Prostate gland (tissue), 2 donors: ENCODE measurements around the gene VPS13A.

Experiments
- POLR2A ChIP-seq: fragments of 450-650 bp; IDR thresholded peaks from one replicate; pipeline ENCODE4 v1.6.1; 2016; ENCODE audit warnings: antibody characterized with exemption, mild to moderate bottlenecking
- POLR2AphosphoS5 ChIP-seq: sonication (generic); formaldehyde crosslinking; IDR thresholded peaks from one replicate; pipeline ENCODE4 v1.6.1; 2017; ENCODE audit warnings: antibody characterized with exemption
- TF ChIP-seq, protein P1 (sequence below), 4 experiments: fragments of 200-600 bp in 2 of 4; fragments of 450-650 bp in 2 of 4; sonication (generic) in 2 of 4; IDR thresholded peaks; 1 replicate in 3 of 4; 2 replicates in 1 of 4; pipeline ENCODE4 v1.5.1; 2016 to 2019; ENCODE audit warnings: antibody characterized with exemption in 4 of 4, mild to moderate bottlenecking in 2 of 4, moderate library complexity in 2 of 4

DNA sequence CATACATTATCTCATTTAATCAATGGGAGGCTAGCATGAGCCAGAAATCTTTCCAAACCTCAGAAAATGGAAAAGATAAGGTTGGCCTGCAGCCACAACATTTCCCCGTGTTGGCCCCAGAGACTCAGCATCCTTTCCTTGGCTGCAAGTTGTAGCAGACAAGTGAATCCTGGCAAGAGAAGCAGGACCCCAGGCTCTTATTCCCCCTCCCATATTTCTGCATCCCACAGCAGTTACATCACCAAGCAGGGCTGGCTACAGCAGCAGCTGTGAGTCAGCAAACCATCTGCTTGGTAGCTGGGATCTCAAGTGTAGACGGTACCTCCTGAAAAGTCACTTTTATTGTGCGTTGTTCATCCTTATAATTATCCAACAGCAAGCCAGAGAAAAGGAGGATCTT, 258.4 kb downstream of the VPS13A start:
- TF ChIP-seq, protein P1, sequence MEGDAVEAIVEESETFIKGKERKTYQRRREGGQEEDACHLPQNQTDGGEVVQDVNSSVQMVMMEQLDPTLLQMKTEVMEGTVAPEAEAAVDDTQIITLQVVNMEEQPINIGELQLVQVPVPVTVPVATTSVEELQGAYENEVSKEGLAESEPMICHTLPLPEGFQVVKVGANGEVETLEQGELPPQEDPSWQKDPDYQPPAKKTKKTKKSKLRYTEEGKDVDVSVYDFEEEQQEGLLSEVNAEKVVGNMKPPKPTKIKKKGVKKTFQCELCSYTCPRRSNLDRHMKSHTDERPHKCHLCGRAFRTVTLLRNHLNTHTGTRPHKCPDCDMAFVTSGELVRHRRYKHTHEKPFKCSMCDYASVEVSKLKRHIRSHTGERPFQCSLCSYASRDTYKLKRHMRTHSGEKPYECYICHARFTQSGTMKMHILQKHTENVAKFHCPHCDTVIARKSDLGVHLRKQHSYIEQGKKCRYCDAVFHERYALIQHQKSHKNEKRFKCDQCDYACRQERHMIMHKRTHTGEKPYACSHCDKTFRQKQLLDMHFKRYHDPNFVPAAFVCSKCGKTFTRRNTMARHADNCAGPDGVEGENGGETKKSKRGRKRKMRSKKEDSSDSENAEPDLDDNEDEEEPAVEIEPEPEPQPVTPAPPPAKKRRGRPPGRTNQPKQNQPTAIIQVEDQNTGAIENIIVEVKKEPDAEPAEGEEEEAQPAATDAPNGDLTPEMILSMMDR (IDR thresholded peaks at IDR 0.05) = no peak
- TF ChIP-seq POLR2A (no peak), POLR2AphosphoS5 (no peak)
